Measurements from ENCODE around the gene PFKP.
"Not testable (repeated sequence)": the region's sequence is repeated elsewhere in the genome, so short reads cannot be mapped to it uniquely, and the experiment has no call there.

PFKP gene

DNA sequence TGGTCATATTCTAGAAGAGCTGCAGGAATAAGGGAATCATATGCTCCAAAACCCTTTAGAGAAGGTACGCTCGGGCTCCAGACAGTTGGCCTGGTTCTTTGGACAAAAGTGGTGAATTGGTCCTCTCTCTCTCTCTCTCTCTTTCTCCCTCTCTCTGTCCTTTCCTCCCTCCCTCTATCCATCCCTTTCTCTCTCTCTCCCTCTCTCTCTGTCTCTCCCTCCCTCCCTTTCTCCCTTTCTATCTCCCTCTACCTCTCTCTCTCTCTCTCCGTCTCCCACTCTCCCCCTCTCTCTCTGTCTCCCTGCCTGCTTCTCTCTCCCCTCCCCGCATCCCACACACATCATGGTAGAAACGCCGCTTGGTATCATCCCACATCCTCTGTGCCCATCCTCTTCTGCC, 19.8 kb upstream of the PFKP start:
- no peak for DNase-seq

GRCh38 chr10:3048119-3049019, 19.0 kb upstream of the PFKP start:
- DNase-seq = no peak

- DNase-seq = no peak
Measured at GRCh38 chr10:3051692-3052091, 15.7 kb upstream of the PFKP start.

DNA sequence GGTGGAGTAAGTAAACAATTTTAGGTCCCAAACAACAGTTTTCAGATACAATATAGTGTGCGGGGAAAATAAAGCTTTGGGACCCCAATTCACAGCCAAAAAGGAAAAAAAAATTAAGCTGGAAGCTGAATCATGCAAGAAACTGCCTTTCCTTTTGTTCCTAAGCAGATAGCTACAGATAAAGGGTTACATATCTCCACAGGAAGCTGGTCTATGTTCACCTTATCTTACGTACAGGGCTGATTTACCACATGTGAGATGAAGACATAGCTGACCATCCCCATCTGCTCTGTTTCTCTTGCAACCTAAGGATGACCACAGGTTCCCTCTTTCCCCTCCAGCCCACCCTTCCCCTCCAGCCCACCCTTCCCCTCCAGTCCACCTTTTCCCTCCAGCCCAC, 14.2 kb upstream of the PFKP start:
- DNase-seq = no peak

- DNase-seq = no peak
Measured at GRCh38 chr10:3054183-3054850, 13.0 kb upstream of the PFKP start.

GRCh38 chr10:3054851-3055199, 12.5 kb upstream of the PFKP start:
- no peak for DNase-seq

- DNase-seq = no peak
Measured at GRCh38 chr10:3056280-3057037, 10.9 kb upstream of the PFKP start.

DNA sequence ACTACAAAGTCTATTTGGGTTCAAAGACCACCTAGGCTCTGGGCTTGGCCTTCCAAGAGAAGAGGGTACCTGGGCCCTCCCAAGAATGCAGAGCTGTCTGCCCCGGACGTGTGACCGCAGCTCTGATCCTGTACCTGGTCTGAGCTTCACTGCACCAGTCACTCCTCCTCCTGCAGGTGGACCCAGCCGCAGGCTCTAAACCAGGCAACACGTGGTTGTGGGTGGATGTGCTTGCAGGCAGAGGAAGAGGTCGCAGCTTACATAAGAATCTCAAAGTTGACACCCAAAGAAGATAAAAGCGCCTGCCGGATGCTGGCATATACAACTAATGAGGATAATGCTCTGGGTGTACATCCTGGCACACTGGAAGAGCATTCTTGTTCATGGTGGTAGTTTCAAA, 9.4 kb upstream of the PFKP start:
- no peak for DNase-seq

GRCh38 chr10:3059974-3060373, 7.4 kb upstream of the PFKP start:
- DNase-seq = no peak

- no peak for DNase-seq
Measured at GRCh38 chr10:3060481-3060889, 6.9 kb upstream of the PFKP start.

GRCh38 chr10:3061323-3061898, 5.9 kb upstream of the PFKP start:
- not testable (repeated sequence) for DNase-seq

GRCh38 chr10:3062502-3063186, 4.7 kb upstream of the PFKP start:
- no peak for DNase-seq

- no peak for DNase-seq
Measured at GRCh38 chr10:3064423-3064822, 2.9 kb upstream of the PFKP start.

DNA sequence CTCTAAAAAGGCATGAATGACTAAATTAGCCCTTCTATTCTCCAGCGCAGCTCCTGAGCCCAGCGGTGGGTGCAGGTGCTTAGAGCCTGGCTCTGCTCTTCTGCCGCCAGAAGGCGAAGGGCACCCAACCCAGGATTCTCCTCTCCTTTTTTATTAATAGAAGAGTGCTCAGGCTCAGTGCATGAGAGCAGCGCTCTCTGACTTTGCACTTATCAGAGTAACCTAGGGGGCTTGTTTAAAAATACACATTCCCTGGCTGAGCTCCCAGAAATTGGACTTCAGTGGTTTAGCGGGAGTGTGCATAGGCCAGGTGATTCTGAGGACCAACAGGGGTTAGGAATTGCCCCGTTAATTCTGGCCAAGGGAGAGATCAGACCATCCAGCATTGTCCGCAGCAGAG, 1.7 kb upstream of the PFKP start:
- no peak for DNase-seq

DNA sequence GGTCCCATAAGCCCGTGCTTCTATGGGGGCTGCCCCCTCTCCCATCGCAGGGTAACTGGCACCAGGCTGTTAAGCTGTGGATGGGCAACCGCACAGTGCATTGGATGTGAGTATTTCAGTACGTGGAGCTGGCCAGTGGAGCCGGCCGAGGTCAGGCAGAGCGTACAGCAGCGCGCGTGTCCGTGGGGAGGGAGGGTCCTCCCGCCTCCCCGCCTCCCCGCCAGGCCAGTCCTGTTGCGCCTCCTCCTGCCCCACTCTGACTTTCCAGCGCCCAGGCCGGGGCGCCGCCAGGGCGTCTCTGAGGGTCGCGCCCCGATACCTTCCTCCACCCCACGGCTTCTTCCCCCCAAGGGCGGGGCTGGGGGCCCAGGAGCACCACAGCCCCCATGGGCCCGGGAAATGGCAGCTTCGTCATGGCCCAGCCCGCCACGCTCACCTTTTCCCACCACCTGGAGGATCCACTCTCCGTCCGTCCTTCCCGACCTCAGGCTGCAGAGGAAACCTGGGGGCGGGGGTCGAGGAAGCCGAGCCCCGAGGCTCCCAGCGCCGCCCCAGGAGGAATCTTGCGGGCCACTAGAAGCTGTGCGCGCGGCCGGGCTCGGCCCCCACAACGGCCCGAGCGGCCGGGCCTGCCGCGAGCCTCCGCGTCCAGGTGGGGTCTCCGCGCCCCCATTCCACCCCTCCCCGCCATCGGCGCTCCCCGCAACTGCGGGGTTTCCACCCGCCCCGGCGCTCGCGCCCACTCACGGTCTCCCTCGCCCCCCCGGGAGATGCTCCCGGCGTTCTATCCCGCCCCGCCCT, 831 bp upstream of the PFKP start:
- DNase-seq = no peak

GRCh38 chr10:3067859-3068179, 471 bp downstream of the PFKP start:
- DNase-seq = no peak

DNA sequence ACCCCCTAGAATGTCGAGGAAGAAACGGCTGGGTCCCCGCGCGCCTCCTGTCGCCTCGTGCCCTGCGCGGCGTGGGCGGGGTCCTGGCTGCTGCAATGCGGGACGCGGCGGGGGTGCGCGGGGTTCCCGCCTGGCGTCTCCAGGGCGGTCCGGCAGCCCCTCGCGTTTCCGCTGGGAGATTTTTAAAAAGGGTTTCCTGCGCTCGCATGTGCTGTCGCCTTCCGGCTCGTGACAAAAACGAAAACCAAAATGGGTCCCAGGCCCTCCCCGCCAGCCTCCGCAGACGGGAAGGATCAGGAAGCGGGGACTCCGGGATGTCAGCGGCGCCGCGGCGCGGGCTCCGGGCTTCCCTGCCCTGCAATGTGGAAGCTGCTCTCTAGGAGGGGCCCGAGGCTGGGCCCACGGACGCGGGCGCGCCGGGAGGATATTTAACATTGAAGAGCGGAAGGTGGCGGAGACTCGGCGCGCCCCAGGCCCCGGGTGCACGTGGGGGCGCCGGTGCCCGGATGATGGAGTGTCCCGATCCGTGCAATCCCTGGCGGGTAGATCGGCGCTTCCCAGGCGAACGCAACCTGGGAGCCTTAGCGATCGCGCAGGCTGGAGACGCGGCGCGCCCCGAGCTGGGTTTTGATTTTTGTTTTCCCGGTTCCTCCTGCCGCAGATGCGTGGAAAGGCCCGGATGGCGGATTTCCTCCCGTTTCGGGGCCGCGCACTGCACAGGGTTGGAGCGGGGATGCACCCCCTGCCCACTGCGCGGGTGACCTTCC, 1.0 kb downstream of the PFKP start:
- no peak for DNase-seq

- DNase-seq = no peak
Measured at GRCh38 chr10:3068968-3069737, 1.8 kb downstream of the PFKP start.

GRCh38 chr10:3069876-3070275, 2.5 kb downstream of the PFKP start:
- no peak for DNase-seq

DNA sequence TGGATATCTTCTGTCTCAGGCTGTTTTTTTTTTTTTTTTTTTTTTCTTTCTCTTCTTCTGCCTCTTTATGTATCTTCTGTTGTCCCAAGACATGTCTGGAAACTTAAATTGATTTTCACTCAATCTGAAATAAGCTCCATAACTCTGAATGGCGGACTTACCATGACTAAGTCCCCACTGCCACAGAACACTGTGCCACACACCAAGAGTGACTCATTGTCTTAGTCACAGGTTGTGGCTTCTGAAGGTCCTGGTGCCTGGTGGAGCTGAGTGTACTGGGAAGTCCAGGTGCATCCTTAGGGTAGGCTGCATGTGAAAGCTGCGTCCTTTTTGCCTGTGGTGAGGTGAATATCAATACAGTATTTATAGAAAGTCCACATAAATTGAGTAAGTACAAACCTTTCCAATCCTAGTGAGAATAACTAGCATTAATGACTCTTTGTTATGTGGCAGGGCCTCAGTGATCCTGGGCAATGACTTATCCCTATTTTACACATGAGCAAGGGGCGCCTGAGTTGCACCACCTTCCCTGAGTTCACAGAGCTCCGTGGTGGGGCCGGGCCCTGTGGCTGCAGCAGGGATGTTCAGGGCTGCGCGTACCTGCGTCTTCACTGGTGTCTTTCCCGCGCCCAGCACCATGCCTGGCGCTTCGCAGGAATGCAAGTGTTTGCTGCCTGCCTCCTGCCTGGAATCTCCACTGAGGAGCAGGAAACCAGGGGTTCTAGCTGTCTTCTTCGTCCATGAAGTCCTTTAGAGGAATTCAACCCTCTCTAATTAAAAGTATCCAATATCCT, 4.3 kb downstream of the PFKP start:
- no peak for DNase-seq

Measured in NCI-H446 treated with DMSO at 0.1 percent for 48 hours (cell line).